Mesodermal cell (in vitro differentiated cells): ENCODE data around the gene NPFFR1. TPM values are rescaled to one million over a fixed set of nuclear protein-coding genes. Genes with fewer than 3 reads are reported as not detected.

Experiments used
- H3K27ac ChIP-seq: 2 replicates; pipeline ENCODE4 v1.7.0; 2013; ENCODE audit warnings: mild to moderate bottlenecking, low read depth, low read length, moderate library complexity; ENCODE audit not compliant: severe bottlenecking
- H3K36me3 ChIP-seq: 2 replicates; pipeline ENCODE4 v1.7.1; 2013; ENCODE audit warnings: mild to moderate bottlenecking, low read length, moderate library complexity; ENCODE audit not compliant: control insufficient read depth, insufficient read depth
- H3K4me1 ChIP-seq: one replicate; pipeline ENCODE4 v1.7.1; 2013; ENCODE audit warnings: mild to moderate bottlenecking, low read length; ENCODE audit not compliant: insufficient read depth, control insufficient read depth, poor library complexity, severe bottlenecking
- H3K4me3 ChIP-seq: 2 replicates; pipeline ENCODE4 v1.7.0; 2013; ENCODE audit warnings: low read length, control low read depth, mild to moderate bottlenecking; ENCODE audit not compliant: insufficient read depth, poor library complexity, severe bottlenecking; ENCODE audit errors: extremely low read depth
- H3K9me3 ChIP-seq: 2 replicates; pipeline ENCODE4 v1.7.1; 2013; ENCODE audit warnings: mild to moderate bottlenecking, low read length, moderate library complexity; ENCODE audit not compliant: control insufficient read depth
- WGBS, 2 experiments: methylation state at CpG; one replicate each; pipeline ENCODE4 v1.1.5; 2013; ENCODE audit warnings: missing lambda C conversion rate in 2 of 2; ENCODE audit not compliant: insufficient coverage in 2 of 2; 5-methylcytosine and 5-hydroxymethylcytosine counted together
- polyA plus RNA-seq, 2 experiments: library from polyadenylated mRNA; stranded (reverse); fragments of 50-300 nt; gene quantifications; one replicate each; pipeline ENCODE4 v1.2.3, GENCODE V29; 2013

Gene NPFFR1
- not detected for polyA plus RNA-seq (2013, experiment 1 of 2)
- polyA plus RNA-seq (2013, experiment 2 of 2): not detected

- Histone ChIP-seq H3K4me1 (no peaks in the 10 kb centered on the region), H3K4me3 (no peak within 1 kb of the TSS), H3K36me3 (no peaks in the 10 kb centered on the region), H3K9me3 (peaks cover 4% of the 10 kb centered on the region), H3K27ac (no peak within 1 kb of the TSS)
- 9 to 11% methylated on average over 38 to 48 of the region's 63 CpGs for WGBS, 2 experiments
Observed at GRCh38 chr10:70283445-70284399, at the start of gene NPFFR1. TSS of gene NPFFR1 (minus strand) at chr10:70284004. CDS start at chr10:70283676, 328 bp downstream.

- 100% methylated on average over 1 of the region's 2 CpGs; no CpG with 5 or more reads in 1 of the 2 experiments for WGBS, 2 experiments
- Histone ChIP-seq H3K4me1 (peaks cover 3% of the 10 kb centered on the region), H3K9me3 (peaks cover 5% of the 10 kb centered on the region), H3K27ac (no peak overlapping the region), H3K4me3 (no peak overlapping the region), H3K36me3 (no peaks in the 10 kb centered on the region)
Observed at GRCh38 chr10:70333268-70333667, 49.5 kb upstream of the NPFFR1 start.

GRCh38 chr10:70331486-70332268 lies 47.9 kb upstream of the NPFFR1 start:
- 78 to 80% methylated on average over 10 of the region's 10 CpGs for WGBS, 2 experiments
- H3K4me1 ChIP-seq: peaks cover 3% of the 10 kb centered on the region
- no peak overlapping the region for H3K27ac ChIP-seq
- peaks cover 5% of the 10 kb centered on the region for H3K9me3 ChIP-seq
- H3K36me3 ChIP-seq: no peaks in the 10 kb centered on the region
- H3K4me3 ChIP-seq: no peak overlapping the region

- H3K9me3 ChIP-seq: peaks cover 5% of the 10 kb centered on the region
- no peak overlapping the region for H3K4me3 ChIP-seq
- no peaks in the 10 kb centered on the region for H3K36me3 ChIP-seq
- no peak overlapping the region for H3K27ac ChIP-seq
- peaks cover 3% of the 10 kb centered on the region for H3K4me1 ChIP-seq
- WGBS, 2 experiments: 100% methylated on average over 2 of the region's 2 CpGs
Observed at GRCh38 chr10:70331160-70331485, 47.3 kb upstream of the NPFFR1 start.

- no peaks in the 10 kb centered on the region for H3K36me3 ChIP-seq
- H3K4me1 ChIP-seq: peaks cover 3% of the 10 kb centered on the region
- no peak overlapping the region for H3K27ac ChIP-seq
- H3K4me3 ChIP-seq: no peak overlapping the region
- 92 to 99% methylated on average over 7 to 9 of the region's 9 CpGs for WGBS, 2 experiments
- peaks cover 5% of the 10 kb centered on the region for H3K9me3 ChIP-seq
Observed at GRCh38 chr10:70330671-70331070, 46.9 kb upstream of the NPFFR1 start.

GRCh38 chr10:70328967-70329366 lies 45.2 kb upstream of the NPFFR1 start:
- WGBS, 2 experiments: 95 to 100% methylated on average over 2 to 4 of the region's 4 CpGs
- H3K27ac ChIP-seq: no peak overlapping the region
- H3K9me3 ChIP-seq: peaks cover 5% of the 10 kb centered on the region
- peaks cover 3% of the 10 kb centered on the region for H3K4me1 ChIP-seq
- no peaks in the 10 kb centered on the region for H3K36me3 ChIP-seq
- no peak overlapping the region for H3K4me3 ChIP-seq

- Histone ChIP-seq H3K9me3 (no peaks in the 10 kb centered on the region), H3K36me3 (no peaks in the 10 kb centered on the region), H3K27ac (no peak overlapping the region), H3K4me1 (peaks cover 3% of the 10 kb centered on the region), H3K4me3 (no peak overlapping the region)
- WGBS, 2 experiments: 100% methylated on average over 1 of the region's 4 CpGs; no CpG with 5 or more reads in 1 of the 2 experiments
Observed at GRCh38 chr10:70328018-70328417, 44.2 kb upstream of the NPFFR1 start.

GRCh38 chr10:70324951-70325781 lies 41.4 kb upstream of the NPFFR1 start:
- no peaks in the 10 kb centered on the region for H3K4me1 ChIP-seq
- no peak overlapping the region for H3K4me3 ChIP-seq
- WGBS, 2 experiments: 96% methylated on average over 7 to 9 of the region's 10 CpGs
- H3K27ac ChIP-seq: no peak overlapping the region
- H3K36me3 ChIP-seq: no peaks in the 10 kb centered on the region
- H3K9me3 ChIP-seq: no peaks in the 10 kb centered on the region

GRCh38 chr10:70324339-70324861 lies 40.6 kb upstream of the NPFFR1 start:
- 84 to 86% methylated on average over 8 to 10 of the region's 11 CpGs for WGBS, 2 experiments
- H3K4me1 ChIP-seq: no peaks in the 10 kb centered on the region
- H3K27ac ChIP-seq: no peak overlapping the region
- no peak overlapping the region for H3K4me3 ChIP-seq
- no peaks in the 10 kb centered on the region for H3K36me3 ChIP-seq
- no peaks in the 10 kb centered on the region for H3K9me3 ChIP-seq
